ENCODE measurements around the gene UGCG.
"Not testable (repeated sequence)": the region's sequence is repeated elsewhere in the genome, so short reads cannot be mapped to it uniquely, and the experiment has no call there.

The UGCG gene

DNA sequence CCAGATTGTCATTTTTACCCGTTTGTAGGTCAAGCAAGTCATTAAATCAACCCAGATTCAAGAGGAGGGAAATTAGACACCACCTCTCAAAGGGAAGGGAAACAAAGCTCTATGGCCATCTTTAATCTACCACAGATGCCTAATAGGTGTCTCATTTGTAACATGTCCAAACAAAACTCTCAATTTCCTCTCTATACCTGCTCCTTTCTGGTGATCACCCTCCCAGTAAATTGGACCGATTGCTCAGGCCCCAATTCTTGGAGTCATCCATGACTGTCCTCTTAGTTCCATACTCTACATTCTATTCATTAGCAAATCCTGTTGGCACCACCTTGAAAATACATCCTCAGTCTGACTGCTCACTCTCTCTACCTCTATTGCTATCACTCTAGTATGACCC lies 22.1 kb upstream of the UGCG start:
- TF ChIP-seq, protein P1, sequence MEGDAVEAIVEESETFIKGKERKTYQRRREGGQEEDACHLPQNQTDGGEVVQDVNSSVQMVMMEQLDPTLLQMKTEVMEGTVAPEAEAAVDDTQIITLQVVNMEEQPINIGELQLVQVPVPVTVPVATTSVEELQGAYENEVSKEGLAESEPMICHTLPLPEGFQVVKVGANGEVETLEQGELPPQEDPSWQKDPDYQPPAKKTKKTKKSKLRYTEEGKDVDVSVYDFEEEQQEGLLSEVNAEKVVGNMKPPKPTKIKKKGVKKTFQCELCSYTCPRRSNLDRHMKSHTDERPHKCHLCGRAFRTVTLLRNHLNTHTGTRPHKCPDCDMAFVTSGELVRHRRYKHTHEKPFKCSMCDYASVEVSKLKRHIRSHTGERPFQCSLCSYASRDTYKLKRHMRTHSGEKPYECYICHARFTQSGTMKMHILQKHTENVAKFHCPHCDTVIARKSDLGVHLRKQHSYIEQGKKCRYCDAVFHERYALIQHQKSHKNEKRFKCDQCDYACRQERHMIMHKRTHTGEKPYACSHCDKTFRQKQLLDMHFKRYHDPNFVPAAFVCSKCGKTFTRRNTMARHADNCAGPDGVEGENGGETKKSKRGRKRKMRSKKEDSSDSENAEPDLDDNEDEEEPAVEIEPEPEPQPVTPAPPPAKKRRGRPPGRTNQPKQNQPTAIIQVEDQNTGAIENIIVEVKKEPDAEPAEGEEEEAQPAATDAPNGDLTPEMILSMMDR (IDR thresholded peaks at IDR 0.05): no peak
- TF ChIP-seq ZFX (IDR thresholded peaks at IDR 0.05; ENCODE audit: borderline replicate concordance): no peak
- no peak overlapping the region for H3K27ac ChIP-seq

DNA sequence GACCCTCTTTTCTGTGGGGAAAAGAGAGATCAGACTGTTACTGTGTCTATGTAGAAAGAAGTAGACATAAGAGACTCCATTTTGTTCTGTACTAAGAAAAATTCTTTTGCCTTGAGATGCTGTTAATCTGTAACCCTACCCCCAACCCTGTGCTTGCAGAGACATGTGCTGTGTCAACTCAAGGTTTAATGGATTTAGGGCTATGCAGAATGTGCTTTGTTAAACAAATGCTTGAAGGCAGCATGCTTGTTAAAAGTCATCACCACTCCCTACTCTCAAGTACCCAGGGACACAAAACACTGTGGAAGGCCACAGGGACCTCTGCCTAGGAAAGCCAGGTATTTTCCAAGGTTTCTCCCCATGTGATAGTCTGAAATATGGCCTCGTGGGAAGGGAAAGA lies 21.3 kb upstream of the UGCG start:
- H3K27ac ChIP-seq: not testable (repeated sequence)

DNA sequence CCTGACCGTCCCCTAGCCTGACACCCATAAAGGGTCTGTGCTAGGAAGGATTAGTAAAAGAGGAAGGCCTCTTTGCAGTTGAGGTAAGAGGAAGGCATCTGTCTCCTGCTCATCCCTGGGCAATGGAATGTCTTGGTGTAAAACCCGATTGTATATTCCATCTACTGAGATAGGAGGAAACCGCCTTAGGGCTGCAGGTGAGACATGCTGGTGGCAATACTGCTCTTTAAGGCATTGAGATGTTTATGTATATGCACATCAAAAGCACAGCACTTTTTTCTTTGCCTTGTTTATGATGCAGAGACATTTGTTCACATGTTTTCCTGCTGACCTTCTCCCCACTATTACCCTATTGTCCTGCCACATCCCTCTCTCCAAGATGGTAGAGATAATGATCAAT lies 20.9 kb upstream of the UGCG start:
- not testable (repeated sequence) for H3K27ac ChIP-seq

DNA sequence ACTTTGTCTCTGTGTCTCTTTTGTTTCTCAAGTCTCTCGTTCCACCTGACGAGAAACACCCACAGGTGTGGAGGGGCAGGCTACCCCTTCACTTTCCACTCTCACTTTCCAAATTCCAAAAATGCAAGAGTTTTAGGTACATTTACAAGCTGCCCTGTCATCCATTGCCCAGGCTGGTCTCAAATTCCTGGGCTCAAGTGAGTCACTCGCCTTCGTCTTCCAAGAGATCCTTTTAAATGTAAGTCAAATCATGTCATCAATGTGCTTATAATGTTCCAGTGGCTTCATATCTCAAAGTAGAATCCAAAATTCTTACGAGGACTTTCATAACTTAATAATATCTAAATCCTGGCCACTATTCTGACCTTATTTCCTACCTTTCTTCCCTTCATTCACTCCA lies 20.4 kb upstream of the UGCG start:
- no peak overlapping the region for H3K27ac ChIP-seq
- TF ChIP-seq, protein P1 (IDR thresholded peaks at IDR 0.05): no peak
- TF ChIP-seq ZFX (IDR thresholded peaks at IDR 0.05; ENCODE audit: borderline replicate concordance): no peak

DNA sequence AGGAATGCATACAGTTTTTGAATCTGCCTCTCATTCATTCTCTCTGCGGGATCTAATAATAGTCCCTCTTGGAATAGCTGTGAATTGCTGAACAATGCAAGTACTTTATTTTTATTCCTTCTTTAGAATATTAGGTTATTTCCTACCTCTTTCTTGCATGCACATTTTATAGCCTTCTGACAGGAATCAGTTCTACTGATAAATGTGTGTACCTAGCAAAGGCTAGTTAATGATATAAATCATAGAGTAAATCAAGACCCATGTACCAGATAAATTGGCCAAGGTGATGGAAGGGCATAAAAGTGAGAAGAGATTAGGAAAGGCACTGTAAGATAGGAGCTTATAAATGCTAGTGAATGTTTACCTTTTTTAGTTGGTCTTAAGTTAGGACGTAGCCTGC lies 19.2 kb upstream of the UGCG start:
- H3K27ac ChIP-seq: no peak overlapping the region
- TF ChIP-seq, protein P1 (IDR thresholded peaks at IDR 0.05): no peak
- TF ChIP-seq ZFX (IDR thresholded peaks at IDR 0.05; ENCODE audit: borderline replicate concordance): no peak

DNA sequence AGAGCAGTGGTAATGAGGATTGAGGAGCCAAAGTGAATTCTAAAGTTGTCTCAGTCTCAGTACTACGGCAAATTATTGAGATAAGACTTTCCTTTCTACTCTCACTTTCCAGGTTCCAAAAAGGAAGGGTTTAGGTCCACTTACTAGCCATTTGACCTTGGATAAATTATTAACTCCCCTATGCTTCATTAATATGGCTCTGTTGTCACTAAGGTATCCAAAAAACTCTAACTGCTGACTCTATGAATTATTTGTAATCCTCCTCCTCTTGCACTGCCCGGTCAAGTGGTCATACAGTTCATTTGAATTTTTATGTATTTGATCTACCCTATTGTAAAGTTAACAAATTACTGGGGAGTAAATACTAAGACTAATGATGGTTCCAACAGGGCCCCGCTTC lies 17.7 kb upstream of the UGCG start:
- no peak overlapping the region for H3K27ac ChIP-seq
- no peak for TF ChIP-seq ZFX (IDR thresholded peaks at IDR 0.05; ENCODE audit: borderline replicate concordance)
- TF ChIP-seq, protein P1 (IDR thresholded peaks at IDR 0.05): no peak

DNA sequence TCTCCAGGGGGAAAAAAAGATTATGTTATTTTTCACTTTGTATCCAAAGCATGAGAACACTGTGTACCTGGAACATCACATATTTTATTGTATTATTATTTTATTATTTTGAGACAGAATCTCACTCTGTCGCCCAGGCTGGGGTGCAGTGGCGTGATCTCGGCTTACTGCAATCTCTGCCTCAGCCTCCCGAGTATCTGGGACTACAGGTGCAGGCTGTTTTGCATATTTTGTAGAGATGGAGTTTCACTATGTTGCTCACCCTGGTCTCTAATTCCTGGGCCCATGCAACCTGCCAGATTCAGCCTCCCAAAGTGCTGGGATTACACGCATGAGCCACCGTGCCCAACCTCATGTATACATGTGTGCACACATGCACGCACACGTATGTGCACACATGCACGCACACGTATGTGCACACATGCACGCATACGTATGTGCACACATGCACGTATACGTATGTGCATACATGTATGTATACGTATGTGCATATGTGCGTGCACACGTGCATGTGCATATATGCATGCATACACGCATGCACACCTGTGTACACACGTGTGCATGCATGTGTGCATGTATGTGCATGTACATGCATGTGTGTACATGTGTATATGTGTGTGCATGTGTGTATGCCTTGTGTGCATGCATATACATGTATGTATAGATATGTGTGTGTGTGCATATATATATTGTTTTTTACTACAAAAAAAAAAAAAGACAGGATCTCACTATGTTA lies 9.5 kb upstream of the UGCG start:
- H3K27ac ChIP-seq: no peak overlapping the region
- TF ChIP-seq ZFX (IDR thresholded peaks at IDR 0.05; ENCODE audit: borderline replicate concordance): no peak
- TF ChIP-seq, protein P1 (IDR thresholded peaks at IDR 0.05): no peak

DNA sequence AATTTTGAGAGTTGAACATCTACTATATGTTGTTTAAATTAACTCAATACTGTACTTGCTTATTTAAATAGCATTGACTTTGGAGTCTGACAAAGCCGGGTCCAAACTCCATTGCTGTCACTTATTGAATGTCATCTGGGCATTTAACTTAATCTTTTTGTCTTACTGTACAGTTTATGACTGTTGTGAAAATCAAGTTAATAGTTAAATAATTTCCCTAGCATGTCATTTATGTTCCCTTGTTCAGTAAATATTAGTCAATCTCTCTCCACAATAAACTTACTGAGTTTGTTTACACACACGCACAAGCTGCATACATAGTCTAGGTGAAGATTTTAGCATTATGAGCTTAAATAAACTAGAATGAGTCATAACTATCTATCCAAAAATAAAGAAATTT lies 6.3 kb upstream of the UGCG start:
- H3K27ac ChIP-seq: peak overlapping the region; percentile 81
- no peak for TF ChIP-seq ZFX (IDR thresholded peaks at IDR 0.05; ENCODE audit: borderline replicate concordance)
- TF ChIP-seq, protein P1 (IDR thresholded peaks at IDR 0.05): no peak

DNA sequence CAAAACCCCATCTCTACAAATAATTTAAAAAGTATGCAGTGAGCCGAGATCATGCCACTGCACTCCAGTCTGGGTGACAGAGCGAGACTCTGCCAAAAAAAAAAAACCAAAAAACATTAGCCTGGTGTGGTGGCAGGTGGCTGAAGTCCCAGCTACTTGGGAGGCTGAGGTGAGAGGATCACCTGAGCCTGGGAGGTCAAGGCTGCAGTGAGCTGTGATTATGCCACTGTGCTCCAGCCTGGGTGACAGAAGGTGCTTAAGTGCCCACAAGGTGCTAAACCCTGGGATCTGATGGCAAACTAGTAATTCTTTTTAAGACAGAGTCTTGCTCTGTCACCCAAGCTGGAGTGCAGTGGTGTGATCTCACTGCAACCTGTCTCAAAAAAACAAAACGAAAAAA lies 5.7 kb upstream of the UGCG start:
- H3K27ac ChIP-seq: peak overlapping the region; percentile 81
